GM12878 (cell line): ENCODE data around the gene ENDOD1. TPM values are rescaled to one million over a fixed set of nuclear protein-coding genes. Genes with fewer than 3 reads are reported as not detected.

ENCODE experiments used
- ATAC-seq: fragments of 200-7000 bp; cut with Tn5 transposase; 3 replicates; pipeline ENCODE4 v1.9.1; 2020; ENCODE audit warnings: mild to moderate bottlenecking, moderate library complexity
- BruUV-seq: library from RNA; stranded (reverse); fragments of 400-500 nt; replicated peaks from 2 replicates; lab custom pipeline; 2021; lab: Mats Ljungman, UMichigan
- CTCF ChIA-PET: fragments of 300-600 bp; sonication (Branson Sonifier 250); formaldehyde crosslinking; extraction: SDS; loops from one replicate; lab custom pipeline; 2021; ENCODE audit warnings: inconsistent platforms; lab: Yijun Ruan, JAX
- POLR2A ChIA-PET: fragments of 350-600 bp; formaldehyde crosslinking; extraction: SDS; loops from one replicate; lab custom pipeline; 2021; ENCODE audit warnings: inconsistent platforms; lab: Charles Lee
- RAD21 ChIA-PET: fragments of 300-600 bp; sonication (Branson Sonifier 250); formaldehyde crosslinking; loops from one replicate; lab custom pipeline; 2023; ENCODE audit warnings: antibody characterized with exemption; ENCODE audit not compliant: unreplicated experiment; lab: Charles Lee
- SMC1A ChIA-PET: fragments of 300-600 bp; sonication (Branson Sonifier 250); formaldehyde crosslinking; loops from one replicate; lab custom pipeline; 2023; ENCODE audit not compliant: unreplicated experiment, uncharacterized antibody; lab: Charles Lee
- DNase-seq: peaks from one replicate; pipeline ENCODE4 v3.0.0-alpha.2; 2011; ENCODE audit warnings: low read depth, low spot score
- FAIRE-seq: peaks from 3 replicates; lab custom pipeline; 2011; peaks lifted over from hg19 to GRCh38; lab: Jason Lieb, UNC
- H2AFZ ChIP-seq: 2 replicates; pipeline ENCODE4 v1.6.0; 2011; ENCODE audit warnings: low read depth, low read length, control low read depth; ENCODE audit not compliant: control insufficient read depth
- H3K27ac ChIP-seq: 2 replicates; pipeline ENCODE4 v1.5.1; 2011; ENCODE audit warnings: control low read depth; ENCODE audit not compliant: control insufficient read depth, insufficient read depth
- H3K27me3 ChIP-seq, 2 experiments: replicated peaks in 1 of 2; 2 replicates each; pipeline versions ENCODE4 v1.6.0 to v1.6.1; 2011; ENCODE audit warnings: low read length in 1 of 2; ENCODE audit not compliant: control insufficient read depth in 2 of 2, insufficient read depth in 2 of 2
- H3K36me3 ChIP-seq, 2 experiments: 2 replicates each; pipeline ENCODE4 v1.5.1; 2011; ENCODE audit warnings: low read length in 1 of 2; ENCODE audit not compliant: control insufficient read depth in 2 of 2, insufficient read depth in 2 of 2
- H3K4me1 ChIP-seq: 2 replicates; pipeline ENCODE4 v1.6.1; 2011; ENCODE audit warnings: mild to moderate bottlenecking, low read length, moderate library complexity, mixed read lengths; ENCODE audit not compliant: control insufficient read depth, insufficient read depth
- H3K4me2 ChIP-seq: 2 replicates; pipeline ENCODE4 v1.6.0; 2011; ENCODE audit warnings: control low read depth; ENCODE audit not compliant: control insufficient read depth, insufficient read depth
- H3K4me3 ChIP-seq: fragments of 200-600 bp; sonication (generic); 2 replicates; pipeline ENCODE4 v1.5.1; 2016
- H3K79me2 ChIP-seq: 2 replicates; pipeline ENCODE4 v1.6.0; 2011; ENCODE audit warnings: low read length; ENCODE audit not compliant: control insufficient read depth, insufficient read depth
- H3K9ac ChIP-seq: 2 replicates; pipeline ENCODE4 v1.8.0; 2011; ENCODE audit warnings: low read length, control low read depth, mixed read lengths; ENCODE audit not compliant: control insufficient read depth, insufficient read depth
- H3K9me3 ChIP-seq: replicated peaks from 3 replicates; pipeline ENCODE4 v1.5.1; 2011; ENCODE audit warnings: mild to moderate bottlenecking, low read length; ENCODE audit not compliant: control insufficient read depth, insufficient read depth
- H4K20me1 ChIP-seq: 2 replicates; pipeline ENCODE4 v1.6.0; 2011; ENCODE audit not compliant: control insufficient read depth, insufficient read depth
- ZNF217 ChIP-seq: fragments of 450-650 bp; IDR thresholded peaks from 2 replicates; pipeline ENCODE4 v1.6.1; 2017; ENCODE audit warnings: antibody characterized with exemption, mild to moderate bottlenecking
- ZNF384 ChIP-seq: IDR thresholded peaks from 2 replicates; pipeline ENCODE4 v1.6.1; 2012; ENCODE audit warnings: low read depth, mild to moderate bottlenecking, low read length, improper control_type of control experiment, borderline replicate concordance
- WGBS: methylation state at CpG from one replicate; pipeline ENCODE4 v1.1.6; 2016; ENCODE audit warnings: low lambda C conversion rate; ENCODE audit not compliant: insufficient replicate concordance, insufficient coverage; ENCODE audit errors: missing lambda C conversion rate; 5-methylcytosine and 5-hydroxymethylcytosine counted together
- in situ Hi-C: fragments of 300-500 bp; cut with MboI; formaldehyde crosslinking; loops from 9 replicates; pipeline ENCODE4 v1.14.3; 2018; ENCODE audit warnings: mixed read lengths
- intact Hi-C: fragments of 100-400 bp; cut with micrococcal nuclease; formaldehyde crosslinking; loops from one replicate; pipeline ENCODE4 v1.14.2; 2022; ENCODE audit not compliant: unreplicated experiment
- polyA plus RNA-seq, 11 experiments: library from polyadenylated mRNA; depleted of rRNA in 4 of 11; unstranded in 6 of 11; stranded (reverse) in 5 of 11; fragments of >200 nt; fragmentation: Nextera tagmentation in 4 of 11; fragmentation: Illumina TruSeq in 1 of 11; extraction: Ambion mirVana in 4 of 11; extraction: Trizol in 1 of 11; gene quantifications; 1 replicate in 1 of 11; 2 replicates in 10 of 11; pipeline versions ENCODE4 v1.2.1 to v1.2.3, GENCODE V29; 2011 to 2016; ENCODE audit warnings: inconsistent platforms in 2 of 11, missing spikeins in 2 of 11, low read depth in 1 of 11
- total RNA-seq, 4 experiments: library from RNA; depleted of rRNA in 3 of 4; stranded (reverse); fragments of >200 nt in 3 of 4; fragmentation: Illumina TruSeq in 1 of 4; extraction: Trizol in 1 of 4; gene quantifications; 2 replicates each; pipeline versions ENCODE4 v1.2.1 to v1.2.3, GENCODE V29; 2013 to 2021
- TF ChIP-seq, protein P1 (sequence below), 3 experiments: IDR thresholded peaks in 2 of 3; conservative IDR thresholded peaks in 1 of 3; 2 replicates each; pipeline ENCODE4 v1.5.1; 2011; ENCODE audit warnings: low read depth in 3 of 3, low read length in 3 of 3, mild to moderate bottlenecking in 3 of 3, control low read depth in 2 of 3, moderate library complexity in 2 of 3, inconsistent platforms in 1 of 3, mixed read lengths in 1 of 3; ENCODE audit not compliant: control insufficient read depth in 2 of 3, insufficient read depth in 1 of 3; ENCODE audit errors: extremely low read depth in 1 of 3
- TF ChIP-seq, protein P2 (sequence below): IDR thresholded peaks from 2 replicates; pipeline ENCODE4 v1.6.1; 2012; ENCODE audit warnings: low read depth, low read length, improper control_type of control experiment

ENDOD1 gene
- total and polyA plus RNA-seq, 10 of the 15 experiments (the other 5 are each of a cell fraction or from before 2014, with no cell fraction given), result 6.0 to 30.0 (median 12.1) TPM

DNA sequence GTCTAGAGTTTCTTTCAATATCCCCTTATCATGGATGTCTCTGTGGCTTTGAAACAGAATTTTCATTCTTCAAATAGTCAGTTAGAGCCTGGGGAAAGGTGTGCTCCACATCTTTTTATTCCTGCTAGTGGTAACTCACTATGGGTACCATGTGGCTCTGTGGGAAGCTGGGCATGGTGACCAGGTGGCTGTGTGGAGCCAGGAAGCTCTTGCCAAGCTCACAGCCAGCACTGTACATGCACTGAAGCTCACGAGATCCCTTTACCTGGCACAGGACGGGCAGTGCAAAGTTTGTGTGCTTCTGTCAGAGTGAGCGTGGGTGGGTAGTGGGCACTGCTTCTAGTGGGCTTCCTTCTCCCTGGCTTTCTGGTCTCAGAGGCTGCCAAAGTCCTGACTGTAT is 46.7 kb upstream of the ENDOD1 start:
- intact Hi-C loops, result no loop called here
- no peak for FAIRE-seq
- H3K4me1 ChIP-seq, result no peaks in the 10 kb centered on the region
- TF ChIP-seq, protein P1, sequence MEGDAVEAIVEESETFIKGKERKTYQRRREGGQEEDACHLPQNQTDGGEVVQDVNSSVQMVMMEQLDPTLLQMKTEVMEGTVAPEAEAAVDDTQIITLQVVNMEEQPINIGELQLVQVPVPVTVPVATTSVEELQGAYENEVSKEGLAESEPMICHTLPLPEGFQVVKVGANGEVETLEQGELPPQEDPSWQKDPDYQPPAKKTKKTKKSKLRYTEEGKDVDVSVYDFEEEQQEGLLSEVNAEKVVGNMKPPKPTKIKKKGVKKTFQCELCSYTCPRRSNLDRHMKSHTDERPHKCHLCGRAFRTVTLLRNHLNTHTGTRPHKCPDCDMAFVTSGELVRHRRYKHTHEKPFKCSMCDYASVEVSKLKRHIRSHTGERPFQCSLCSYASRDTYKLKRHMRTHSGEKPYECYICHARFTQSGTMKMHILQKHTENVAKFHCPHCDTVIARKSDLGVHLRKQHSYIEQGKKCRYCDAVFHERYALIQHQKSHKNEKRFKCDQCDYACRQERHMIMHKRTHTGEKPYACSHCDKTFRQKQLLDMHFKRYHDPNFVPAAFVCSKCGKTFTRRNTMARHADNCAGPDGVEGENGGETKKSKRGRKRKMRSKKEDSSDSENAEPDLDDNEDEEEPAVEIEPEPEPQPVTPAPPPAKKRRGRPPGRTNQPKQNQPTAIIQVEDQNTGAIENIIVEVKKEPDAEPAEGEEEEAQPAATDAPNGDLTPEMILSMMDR (IDR thresholded peaks at IDR 0.05 in 2 of 3, conservative IDR thresholded peaks at IDR 0.05 in 1 of 3; ENCODE audit: control insufficient read depth in 2 of 3, extremely low read depth in 1 of 3, insufficient read depth in 1 of 3, low read depth in 3 of 3, low read length in 3 of 3), result no peak
- TF ChIP-seq, protein P2, sequence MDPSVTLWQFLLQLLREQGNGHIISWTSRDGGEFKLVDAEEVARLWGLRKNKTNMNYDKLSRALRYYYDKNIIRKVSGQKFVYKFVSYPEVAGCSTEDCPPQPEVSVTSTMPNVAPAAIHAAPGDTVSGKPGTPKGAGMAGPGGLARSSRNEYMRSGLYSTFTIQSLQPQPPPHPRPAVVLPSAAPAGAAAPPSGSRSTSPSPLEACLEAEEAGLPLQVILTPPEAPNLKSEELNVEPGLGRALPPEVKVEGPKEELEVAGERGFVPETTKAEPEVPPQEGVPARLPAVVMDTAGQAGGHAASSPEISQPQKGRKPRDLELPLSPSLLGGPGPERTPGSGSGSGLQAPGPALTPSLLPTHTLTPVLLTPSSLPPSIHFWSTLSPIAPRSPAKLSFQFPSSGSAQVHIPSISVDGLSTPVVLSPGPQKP, result no peak
- no peak for TF ChIP-seq ZNF384
- no peak for TF ChIP-seq ZNF217
- TF ChIP-seq, all 136 proteins: peak for 0
- H4K20me1 ChIP-seq, result no peaks in the 10 kb centered on the region
- H2AFZ ChIP-seq, result no peak overlapping the region
- DNase-seq (no peak), ATAC-seq (no peak)
- no peaks in the 10 kb centered on the region for H3K36me3 ChIP-seq
- ChIA-PET SMC1A (no interaction called here), RAD21 (no interaction called here), CTCF (no interaction called here), POLR2A (no interaction called here)
- in situ Hi-C loops, result no loop called here
- no peak overlapping the region for H3K4me3 ChIP-seq
- H3K9ac ChIP-seq, result no peak overlapping the region
- no peaks in the 10 kb centered on the region for H3K9me3 ChIP-seq
- H3K27ac ChIP-seq, result no peak overlapping the region
- WGBS, result 50% methylated on average over 3 of the region's 3 CpGs
- no peaks in the 10 kb centered on the region for H3K79me2 ChIP-seq
- H3K4me2 ChIP-seq, result no peak overlapping the region
- no TSS peak for BruUV-seq
- peaks cover 0 to 3% of the 10 kb centered on the region in 2 experiments; a peak in 3 of 4 replicates for H3K27me3 ChIP-seq
